ENCODE measurements around the gene MBD6. TPM values are rescaled to one million over a fixed set of nuclear protein-coding genes. Genes with fewer than 3 reads are reported as not detected.

MBD6 gene
- total RNA-seq, 1 donor from 2014 or later = 85.8 TPM

DNA sequence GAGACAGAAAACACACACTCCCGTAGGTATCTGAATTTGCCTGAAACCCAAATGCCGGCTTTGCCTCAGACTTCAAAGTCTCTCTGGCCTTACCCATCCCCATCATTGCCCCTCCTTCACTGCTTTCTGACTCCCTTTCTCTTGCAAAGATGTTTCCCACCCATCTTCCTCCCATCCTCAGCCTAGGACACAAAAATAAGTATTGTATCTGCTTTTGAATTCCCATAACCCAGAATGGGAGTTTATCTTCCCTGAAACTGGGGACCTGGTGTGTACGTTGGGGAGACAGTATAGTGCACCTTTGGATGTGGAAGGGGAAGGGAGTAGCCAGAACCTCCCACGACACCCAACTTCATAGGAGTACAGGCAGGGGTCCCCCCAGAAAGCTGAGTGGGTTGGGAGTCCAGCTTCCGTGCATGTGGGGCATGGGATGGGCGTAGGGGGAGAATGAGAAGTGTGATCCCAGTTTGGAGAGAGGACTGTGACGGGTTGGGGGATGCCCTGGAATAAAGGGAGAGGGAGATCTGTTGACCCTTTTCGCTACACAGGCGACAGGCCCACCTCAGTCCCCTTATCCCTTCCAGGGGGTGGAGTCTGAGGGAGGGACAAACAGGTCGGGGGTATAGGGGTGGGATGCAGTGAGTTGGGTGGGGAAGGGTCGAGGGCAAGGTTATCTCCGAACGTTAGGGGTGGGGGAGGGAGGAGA lies 26.7 kb downstream of the MBD6 start:
- TF ChIP-seq, protein P1, sequence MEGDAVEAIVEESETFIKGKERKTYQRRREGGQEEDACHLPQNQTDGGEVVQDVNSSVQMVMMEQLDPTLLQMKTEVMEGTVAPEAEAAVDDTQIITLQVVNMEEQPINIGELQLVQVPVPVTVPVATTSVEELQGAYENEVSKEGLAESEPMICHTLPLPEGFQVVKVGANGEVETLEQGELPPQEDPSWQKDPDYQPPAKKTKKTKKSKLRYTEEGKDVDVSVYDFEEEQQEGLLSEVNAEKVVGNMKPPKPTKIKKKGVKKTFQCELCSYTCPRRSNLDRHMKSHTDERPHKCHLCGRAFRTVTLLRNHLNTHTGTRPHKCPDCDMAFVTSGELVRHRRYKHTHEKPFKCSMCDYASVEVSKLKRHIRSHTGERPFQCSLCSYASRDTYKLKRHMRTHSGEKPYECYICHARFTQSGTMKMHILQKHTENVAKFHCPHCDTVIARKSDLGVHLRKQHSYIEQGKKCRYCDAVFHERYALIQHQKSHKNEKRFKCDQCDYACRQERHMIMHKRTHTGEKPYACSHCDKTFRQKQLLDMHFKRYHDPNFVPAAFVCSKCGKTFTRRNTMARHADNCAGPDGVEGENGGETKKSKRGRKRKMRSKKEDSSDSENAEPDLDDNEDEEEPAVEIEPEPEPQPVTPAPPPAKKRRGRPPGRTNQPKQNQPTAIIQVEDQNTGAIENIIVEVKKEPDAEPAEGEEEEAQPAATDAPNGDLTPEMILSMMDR (IDR thresholded peaks at IDR 0.05) = no peak
- peak overlapping the region; percentile 38 for H3K4me3 ChIP-seq
- H3K27ac ChIP-seq = no peak overlapping the region
- no peak for DNase-seq
- intact Hi-C loops (cut with DNase I) = no loop called here
- H3K27me3 ChIP-seq = peaks cover 27% of the 10 kb centered on the region
- no peak for ATAC-seq
- H3K36me3 ChIP-seq = no peaks in the 10 kb centered on the region
- H3K9me3 ChIP-seq = no peaks in the 10 kb centered on the region
- peaks cover 13% of the 10 kb centered on the region for H3K4me1 ChIP-seq

DNA sequence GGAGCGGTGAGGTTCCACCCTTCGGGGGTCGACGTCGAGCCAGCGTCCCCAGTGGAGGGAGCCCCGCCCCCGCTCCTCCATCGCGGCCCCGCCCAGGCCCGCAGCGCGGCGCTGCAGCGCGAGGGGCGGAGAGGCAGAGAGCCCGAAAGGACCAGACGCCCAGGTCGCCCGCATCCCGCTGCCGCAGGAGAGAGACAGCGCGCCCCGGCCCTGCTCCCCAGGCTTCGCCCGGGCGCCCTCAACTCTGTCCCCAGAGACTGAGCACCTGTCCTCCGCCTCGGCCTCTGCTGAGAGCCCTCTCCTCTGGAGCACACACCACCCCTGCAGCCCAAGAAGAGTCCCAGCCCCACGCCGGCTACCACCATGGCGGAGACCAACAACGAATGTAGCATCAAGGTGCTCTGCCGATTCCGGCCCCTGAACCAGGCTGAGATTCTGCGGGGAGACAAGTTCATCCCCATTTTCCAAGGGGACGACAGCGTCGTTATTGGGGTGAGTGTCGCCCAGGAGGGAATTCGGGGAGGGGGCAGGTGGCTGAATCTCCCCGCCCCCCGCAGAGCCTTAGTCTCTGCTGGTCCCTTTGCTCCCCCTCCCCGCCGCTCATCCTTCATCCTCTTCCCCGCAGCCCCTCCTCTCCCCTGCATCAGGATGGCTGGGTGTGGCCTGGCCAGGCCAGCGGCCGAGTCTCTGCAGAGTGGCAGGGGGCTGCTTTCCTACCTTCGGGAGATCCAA lies 27.5 kb downstream of the MBD6 start, which contains the start of gene KIF5A:
TSS of gene KIF5A (plus strand) at position 136 of the 732 bp plus-strand sequence. CDS start at position 364, 228 bp downstream.
- DNase-seq = peak; percentile 68
- intact Hi-C loops (cut with DNase I) = no loop called here

DNA sequence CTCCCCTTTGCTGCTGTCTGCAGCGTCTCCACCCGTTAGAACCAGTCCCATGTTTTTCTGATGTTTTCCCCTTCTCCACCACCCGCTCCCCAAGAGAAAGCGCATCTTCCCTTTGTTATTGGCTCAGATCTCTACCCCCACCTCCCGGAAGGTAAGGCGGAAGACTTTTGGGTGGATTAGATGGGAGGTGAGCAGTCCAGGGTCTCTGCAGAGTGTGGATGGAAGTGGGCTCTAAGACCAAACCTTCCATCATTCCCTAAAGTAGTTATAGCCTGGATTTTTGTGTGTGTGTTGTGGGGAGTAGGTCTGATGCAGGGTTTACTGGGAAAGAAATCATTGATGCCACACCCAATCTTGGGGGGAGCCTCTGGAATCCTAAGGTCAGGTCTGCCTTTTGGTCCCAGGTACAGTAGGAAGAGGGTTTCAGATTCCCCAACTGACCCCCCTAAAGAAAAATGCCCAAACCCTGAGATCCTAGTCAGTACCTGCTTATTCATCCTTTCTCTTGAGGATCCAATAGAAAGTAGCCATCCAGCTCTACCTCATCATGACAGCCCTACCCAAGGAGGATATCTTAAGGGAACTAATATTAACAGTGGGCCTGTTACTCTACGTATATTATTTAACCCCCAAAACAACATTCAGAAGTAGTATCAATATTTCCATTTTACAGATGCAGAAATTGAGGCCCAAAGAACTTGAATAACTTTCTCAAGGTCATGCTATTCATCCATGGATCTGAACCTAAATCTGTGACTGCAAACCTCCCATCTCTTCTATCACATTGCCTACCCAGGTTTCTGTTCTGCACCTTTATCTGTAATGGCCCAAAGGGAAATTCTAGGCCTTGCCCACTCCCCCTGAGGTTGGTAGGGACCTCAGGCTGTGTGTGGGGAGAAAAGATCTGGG lies 28.3 kb downstream of the MBD6 start:
- TF ChIP-seq, protein P1 (IDR thresholded peaks at IDR 0.05) = no peak
- H3K4me3 ChIP-seq = no peak overlapping the region
- intact Hi-C loops (cut with DNase I) = no loop called here
- H3K27me3 ChIP-seq = peaks cover 27% of the 10 kb centered on the region
- no peak overlapping the region for H3K27ac ChIP-seq
- H3K9me3 ChIP-seq = no peaks in the 10 kb centered on the region
- peaks cover 8% of the 10 kb centered on the region for H3K4me1 ChIP-seq
- ATAC-seq (no peak), DNase-seq (peak; percentile 3)
- H3K36me3 ChIP-seq = no peaks in the 10 kb centered on the region

More for the DNA sequence above, 27.5 kb downstream of the MBD6 start, which contains the start of gene KIF5A:
- Histone ChIP-seq H3K4me1 (peaks cover 13% of the 10 kb centered on the region), H3K9me3 (no peaks in the 10 kb centered on the region), H3K4me3 (peak within 1 kb of the TSS; percentile 38), H3K36me3 (no peaks in the 10 kb centered on the region), H3K27me3 (peaks cover 27% of the 10 kb centered on the region), H3K27ac (no peak within 1 kb of the TSS)
- TF ChIP-seq, protein P1 (IDR thresholded peaks at IDR 0.05) = no peak
- ATAC-seq = peak; percentile 5

DNA sequence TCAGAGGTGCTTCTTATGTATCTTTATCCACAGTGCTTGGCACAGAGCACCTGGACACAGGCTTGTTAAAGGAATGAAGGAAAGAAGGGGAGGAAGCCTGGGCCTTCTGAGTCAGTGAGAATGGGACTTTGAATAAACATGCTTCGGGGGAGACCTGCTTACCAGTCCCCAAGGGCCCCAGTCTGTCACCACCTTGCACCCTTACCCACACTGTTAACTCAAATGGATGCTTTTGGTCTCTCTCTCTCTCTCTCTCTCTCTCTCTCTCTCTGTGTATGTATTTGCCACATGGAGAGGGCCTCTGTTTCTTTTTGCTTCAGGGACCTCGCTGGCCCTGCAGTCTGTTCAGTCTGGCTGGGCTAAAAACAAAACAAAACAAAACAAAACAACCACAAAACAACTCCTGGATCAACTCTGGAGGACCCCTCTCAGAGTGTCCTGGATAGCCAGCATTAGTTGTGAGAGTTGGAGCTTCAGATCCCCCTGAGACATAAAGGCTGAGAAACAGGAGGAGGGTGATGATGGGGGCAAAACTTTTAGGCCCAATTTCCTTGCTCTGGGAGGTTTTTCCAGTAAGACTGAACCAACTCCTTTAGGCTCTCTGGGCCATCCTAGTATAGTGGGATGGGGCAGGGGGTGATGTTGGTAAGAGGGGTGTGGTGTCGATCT lies 29.1 kb downstream of the MBD6 start:
- Histone ChIP-seq H3K27ac (no peak overlapping the region), H3K9me3 (no peaks in the 10 kb centered on the region), H3K4me3 (no peak overlapping the region), H3K27me3 (peaks cover 27% of the 10 kb centered on the region), H3K36me3 (no peaks in the 10 kb centered on the region), H3K4me1 (peaks cover 4% of the 10 kb centered on the region)
- TF ChIP-seq, protein P1 (IDR thresholded peaks at IDR 0.05) = no peak
- intact Hi-C loops (cut with DNase I) = no loop called here
- DNase-seq = peak; percentile 12
- no peak for ATAC-seq

DNA sequence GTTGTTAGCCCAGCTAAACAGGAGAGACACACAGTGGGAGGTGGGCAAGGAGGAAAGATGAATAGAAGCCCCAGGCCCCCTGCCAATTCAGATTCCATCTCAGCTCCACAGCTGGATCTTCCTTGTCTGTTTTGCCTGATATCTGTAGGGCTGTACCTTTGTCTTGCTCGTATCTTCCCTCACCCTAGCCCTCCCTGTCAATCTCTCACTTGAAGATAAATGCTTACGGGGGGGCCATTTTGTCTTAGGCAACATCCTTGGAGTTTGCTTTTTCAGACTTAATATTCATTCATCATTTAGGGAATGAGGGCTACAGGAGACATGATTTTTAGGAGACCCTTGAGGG lies 29.7 kb downstream of the MBD6 start:
- Histone ChIP-seq H3K27me3 (peaks cover 27% of the 10 kb centered on the region), H3K9me3 (no peaks in the 10 kb centered on the region), H3K27ac (no peak overlapping the region), H3K4me1 (peaks cover 4% of the 10 kb centered on the region), H3K4me3 (no peak overlapping the region), H3K36me3 (no peaks in the 10 kb centered on the region)
- ATAC-seq = no peak
- DNase-seq = no peak
- TF ChIP-seq, protein P1 (IDR thresholded peaks at IDR 0.05) = no peak
- intact Hi-C loops (cut with DNase I) = no loop called here

Data from upper lobe of right lung (tissue), 1 donor.